Hepatocyte (in vitro differentiated cells): ENCODE measurements around the gene NOL6. TPM values are rescaled to one million over a fixed set of nuclear protein-coding genes. Genes with fewer than 3 reads are reported as not detected.
"Not testable (repeated sequence)": the region's sequence is repeated elsewhere in the genome, so short reads cannot be mapped to it uniquely, and the experiment has no call there.

ENCODE experiments used
- DNase-seq: peaks from one replicate; pipeline ENCODE4 v3.0.0-alpha.2; 2016; ENCODE audit warnings: low spot score
- H2AFZ ChIP-seq: fragments of 200-600 bp; sonication (generic); 2 replicates; pipeline ENCODE4 v1.6.0; 2016; ENCODE audit warnings: antibody characterized with exemption, mild to moderate bottlenecking
- H3K27ac ChIP-seq: fragments of 200-600 bp; sonication (generic); 2 replicates; pipeline ENCODE4 v1.5.1; 2016; ENCODE audit warnings: mild to moderate bottlenecking
- H3K27me3 ChIP-seq: fragments of 200-600 bp; sonication (generic); 2 replicates; pipeline ENCODE4 v1.6.1; 2016
- H3K36me3 ChIP-seq: fragments of 200-600 bp; sonication (generic); replicated peaks from 2 replicates; pipeline ENCODE4 v1.5.1; 2016; ENCODE audit warnings: low read depth; ENCODE audit not compliant: insufficient read depth
- H3K4me1 ChIP-seq: fragments of 200-600 bp; sonication (generic); 2 replicates; pipeline ENCODE4 v1.5.1; 2016; ENCODE audit warnings: mild to moderate bottlenecking, moderate library complexity; ENCODE audit not compliant: insufficient read depth
- H3K4me2 ChIP-seq: fragments of 200-600 bp; sonication (generic); 2 replicates; pipeline ENCODE4 v1.6.0; 2016
- H3K4me3 ChIP-seq: fragments of 200-600 bp; sonication (generic); 2 replicates; pipeline ENCODE4 v1.5.1; 2016; ENCODE audit warnings: mild to moderate bottlenecking
- H3K79me2 ChIP-seq: fragments of 200-600 bp; sonication (generic); 2 replicates; pipeline ENCODE4 v1.6.0; 2017; ENCODE audit warnings: mild to moderate bottlenecking
- H3K9me2 ChIP-seq: fragments of 200-600 bp; sonication (generic); replicated peaks from 2 replicates; pipeline ENCODE4 v1.6.0; 2017; ENCODE audit warnings: mild to moderate bottlenecking; ENCODE audit not compliant: insufficient read depth
- H3K9me3 ChIP-seq: fragments of 200-600 bp; sonication (generic); 2 replicates; pipeline ENCODE4 v1.5.1; 2016; ENCODE audit warnings: low read depth, mild to moderate bottlenecking
- H4K20me1 ChIP-seq: fragments of 200-600 bp; sonication (generic); 2 replicates; pipeline ENCODE4 v1.6.0; 2016; ENCODE audit warnings: mild to moderate bottlenecking; ENCODE audit not compliant: insufficient read depth, poor library complexity, severe bottlenecking
- CTCF ChIP-seq: fragments of 200-600 bp; sonication (generic); IDR thresholded peaks from 2 replicates; pipeline ENCODE4 v1.5.1; 2016; ENCODE audit warnings: antibody characterized with exemption, mild to moderate bottlenecking; ENCODE audit not compliant: poor library complexity
- EZH2 ChIP-seq: fragments of 200-600 bp; sonication (generic); IDR thresholded peaks from 2 replicates; pipeline ENCODE4 v1.6.1; 2016; ENCODE audit warnings: antibody characterized with exemption, mild to moderate bottlenecking, borderline replicate concordance
- EZH2phosphoT487 ChIP-seq: fragments of 200-600 bp; sonication (generic); IDR thresholded peaks from one replicate; pipeline ENCODE4 v1.6.1; 2018; ENCODE audit warnings: antibody characterized with exemption, mild to moderate bottlenecking, low read depth, moderate library complexity; ENCODE audit not compliant: unreplicated experiment, severe bottlenecking
- WGBS: methylation state at CpG from one replicate; pipeline ENCODE4 v1.1.6; 2016; ENCODE audit warnings: low lambda C conversion rate; ENCODE audit errors: missing lambda C conversion rate; 5-methylcytosine and 5-hydroxymethylcytosine counted together
- polyA plus RNA-seq: library from polyadenylated mRNA; unstranded; fragments of >200 nt; fragmentation: Nextera tagmentation; extraction: Ambion mirVana; gene quantifications from 2 replicates; pipeline ENCODE4 v1.2.1, GENCODE V29; 2016
- total RNA-seq: library from RNA; depleted of rRNA; stranded (reverse); fragments of >200 nt; gene quantifications from 2 replicates; pipeline ENCODE4 v1.2.3, GENCODE V29; 2014

The NOL6 gene
- total and polyA plus RNA-seq, 2 experiments from 2014 or later = 20.6 to 21.9 TPM

- H3K9me2 ChIP-seq, H2AFZ ChIP-seq, H3K4me3 ChIP-seq, H3K9me3 ChIP-seq, H3K27me3 ChIP-seq, H3K4me1 ChIP-seq, DNase-seq, H3K27ac ChIP-seq, H3K79me2 ChIP-seq, H3K36me3 ChIP-seq, H3K4me2 ChIP-seq, H4K20me1 ChIP-seq: not testable (repeated sequence)
- 23% methylated on average over 2 of the region's 2 CpGs for WGBS
Observed at GRCh38 chr9:33515342-33515995, 41.7 kb upstream of the NOL6 start.

- DNase-seq, H3K27ac ChIP-seq, H3K79me2 ChIP-seq, H4K20me1 ChIP-seq, H2AFZ ChIP-seq, H3K9me3 ChIP-seq, H3K4me1 ChIP-seq, H3K27me3 ChIP-seq, H3K4me3 ChIP-seq, H3K4me2 ChIP-seq, H3K36me3 ChIP-seq, H3K9me2 ChIP-seq: not testable (repeated sequence)
- 96% methylated on average over 2 of the region's 2 CpGs for WGBS
Observed at GRCh38 chr9:33512535-33512934, 38.8 kb upstream of the NOL6 start.

- H2AFZ ChIP-seq = peak overlapping the region; percentile 91
- H3K9me3 ChIP-seq, H3K36me3 ChIP-seq, H4K20me1 ChIP-seq, H3K4me1 ChIP-seq, H3K9me2 ChIP-seq, H3K79me2 ChIP-seq, DNase-seq, H3K27me3 ChIP-seq: not testable (repeated sequence)
- H3K27ac ChIP-seq = peak overlapping the region; percentile 94
- H3K4me2 ChIP-seq = peak overlapping the region; percentile 68
- WGBS = 2% methylated on average over 8 of the region's 8 CpGs
- H3K4me3 ChIP-seq = peak overlapping the region; percentile 78
Observed at GRCh38 chr9:33511184-33511517, 37.4 kb upstream of the NOL6 start.

GRCh38 chr9:33510262-33511183 lies 36.8 kb upstream of the NOL6 start:
- H3K36me3 ChIP-seq = no peaks in the 10 kb centered on the region
- H4K20me1 ChIP-seq = no peaks in the 10 kb centered on the region
- H3K27me3 ChIP-seq = no peaks in the 10 kb centered on the region
- DNase-seq = peak; percentile 74
- no peaks in the 10 kb centered on the region for H3K9me2 ChIP-seq
- peak overlapping the region; percentile 78 for H3K4me3 ChIP-seq
- H2AFZ ChIP-seq = peak overlapping the region; percentile 91
- H3K27ac ChIP-seq = peak overlapping the region; percentile 94
- peaks cover 3% of the 10 kb centered on the region for H3K4me1 ChIP-seq
- peak overlapping the region; percentile 68 for H3K4me2 ChIP-seq
- no peak for TF ChIP-seq CTCF
- TF ChIP-seq EZH2 = no peak
- TF ChIP-seq EZH2phosphoT487 = no peak
- H3K79me2 ChIP-seq = no peaks in the 10 kb centered on the region
- no peaks in the 10 kb centered on the region for H3K9me3 ChIP-seq
- 6% methylated on average over 32 of the region's 32 CpGs for WGBS
